Cardiac septum (tissue), 1 donor: Measurements from ENCODE around the gene KIRREL3. TPM values are rescaled to one million over a fixed set of nuclear protein-coding genes. Genes with fewer than 3 reads are reported as not detected.

ENCODE experiments used
- DNase-seq: peaks from one replicate; pipeline ENCODE4 v3.0.0-alpha.2; 2020; ENCODE audit warnings: low spot score
- intact Hi-C: fragments of 100-400 bp; cut with DNase I; formaldehyde crosslinking; loops from one replicate; pipeline ENCODE4 v1.14.0; 2022
- total RNA-seq: library from RNA; stranded (reverse); fragmentation: NEBNext Ultra II Directional; extraction: Animal tissue kit (Norgen Biotek cat#: 25700); gene quantifications from one replicate; pipeline ENCODE4 v1.2.1, GENCODE V29; 2021
- donor health status: DM: no; HTN: no; CAD: no.

The KIRREL3 gene
- total RNA-seq, 1 donor from 2014 or later: 0.30 TPM

GRCh38 chr11:126518972-126519690, 481.4 kb downstream of the KIRREL3 start:
- no peak for DNase-seq

GRCh38 chr11:126518071-126518971, 482.2 kb downstream of the KIRREL3 start:
- intact Hi-C loops: no loop called here
- no peak for DNase-seq

More at GRCh38 chr11:126518972-126519690, 481.4 kb downstream of the KIRREL3 start:
- intact Hi-C loops: no loop called here

DNA sequence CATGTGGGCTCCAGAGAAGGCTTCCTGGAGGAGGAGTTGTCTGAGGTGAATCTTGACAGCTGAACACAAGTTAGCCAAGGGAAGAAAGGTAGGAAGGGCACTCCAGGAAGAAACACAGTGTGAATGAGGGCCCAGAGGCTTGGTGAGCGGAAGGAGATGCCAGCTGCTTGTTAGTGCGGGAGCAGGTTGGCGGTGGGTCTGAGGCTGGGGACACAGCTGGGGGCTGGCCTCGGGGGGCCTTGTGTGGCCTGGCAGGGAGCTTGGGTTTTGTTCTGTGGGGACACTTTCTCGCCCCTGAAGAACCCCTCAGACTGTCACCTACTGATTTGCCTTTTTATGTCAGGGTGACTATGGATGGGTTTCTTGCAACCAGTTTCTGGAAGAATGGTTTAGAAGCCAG, 485.1 kb downstream of the KIRREL3 start:
- intact Hi-C loops: no loop called here
- no peak for DNase-seq

DNA sequence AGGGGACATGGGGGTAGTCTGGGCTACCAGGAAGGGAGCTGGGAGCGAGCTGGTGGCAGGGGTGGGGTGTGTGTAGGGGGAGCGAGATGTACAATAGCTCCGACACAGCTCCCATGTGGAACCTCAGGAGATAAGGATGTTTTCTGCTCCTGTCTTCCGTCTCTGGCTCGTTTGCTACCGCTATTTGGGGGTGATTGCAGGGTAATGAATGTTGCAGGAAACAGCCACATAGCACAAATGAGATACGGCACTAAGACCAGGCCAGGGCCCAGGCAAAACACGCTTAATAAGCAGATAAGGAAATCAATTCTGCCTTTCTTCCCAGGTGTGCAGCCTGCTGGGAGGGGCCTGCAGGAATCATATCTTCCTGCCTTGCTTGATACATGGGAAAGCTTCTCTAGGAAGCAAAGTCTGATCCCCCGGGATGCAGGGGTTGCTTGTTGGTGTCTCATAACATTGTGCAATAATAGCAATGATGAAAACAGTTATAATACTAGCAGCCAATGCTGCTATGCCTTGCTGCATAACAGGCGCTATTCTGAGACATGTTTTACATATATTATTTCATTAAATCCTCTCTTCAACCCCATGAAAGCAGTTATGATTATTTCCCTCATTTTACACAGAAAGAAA, 486.4 kb downstream of the KIRREL3 start:
- DNase-seq: no peak
- intact Hi-C loops: no loop called here

DNA sequence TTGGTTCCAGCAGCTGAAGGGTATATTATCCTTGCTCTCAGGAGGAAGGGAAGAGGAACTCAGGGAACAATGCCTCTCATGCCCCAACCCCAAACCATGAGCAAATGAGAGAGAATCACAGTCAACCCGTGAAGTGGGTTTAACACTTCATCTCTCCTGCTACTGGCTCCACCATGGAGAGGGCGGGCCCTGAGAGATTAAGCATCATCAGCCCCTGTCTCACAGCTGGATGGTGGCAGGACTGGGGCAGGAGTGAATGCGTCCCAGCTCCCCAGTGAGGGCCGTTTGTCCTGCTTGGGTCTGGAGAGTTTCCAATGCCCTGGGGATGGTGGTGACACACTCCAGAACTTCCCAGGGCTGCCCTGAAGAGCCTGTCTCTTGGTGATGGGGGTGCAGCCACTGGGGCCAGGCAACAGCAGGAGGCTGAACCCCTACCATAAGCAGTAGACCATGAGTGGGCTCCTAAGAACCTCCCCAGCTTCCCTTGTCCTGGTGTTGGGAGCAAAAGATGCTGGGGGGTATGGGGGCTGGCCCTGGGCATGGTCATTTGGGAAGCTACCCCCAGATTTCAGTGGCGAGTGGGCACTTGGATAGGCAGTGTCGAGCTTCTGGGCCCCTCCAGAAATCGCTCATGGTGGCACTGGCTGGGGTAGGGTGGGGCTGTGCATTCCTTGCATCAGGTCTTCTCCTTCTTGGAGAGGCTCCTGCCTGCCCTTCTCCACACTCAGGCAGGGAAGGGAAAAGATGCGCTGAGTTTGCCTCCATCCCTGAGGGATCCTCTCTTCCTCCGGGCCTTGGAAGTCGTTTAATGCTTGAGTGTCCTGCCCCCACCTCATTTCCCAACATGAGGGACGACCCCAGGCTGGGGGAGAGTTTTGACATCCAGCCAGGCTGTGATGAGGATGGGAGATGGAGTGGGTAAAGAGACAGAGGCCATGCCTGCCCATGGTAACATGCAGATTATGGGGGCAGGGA, 487.5 kb downstream of the KIRREL3 start:
- DNase-seq: no peak
- intact Hi-C loops: no loop called here

- DNase-seq: peak; percentile 38
- intact Hi-C loops: no loop called here
These were observed 488.3 kb downstream of the KIRREL3 start for GRCh38 chr11:126512251-126512650.

GRCh38 chr11:126511475-126512115, 489.0 kb downstream of the KIRREL3 start:
- DNase-seq: peak; percentile 56
- intact Hi-C loops: no loop called here

GRCh38 chr11:126510621-126511370, 489.8 kb downstream of the KIRREL3 start:
- peak; percentile 46 for DNase-seq
- intact Hi-C loops: no loop called here

GRCh38 chr11:126507646-126508045, 492.9 kb downstream of the KIRREL3 start:
- peak; percentile 69 for DNase-seq
- intact Hi-C loops: no loop called here

DNA sequence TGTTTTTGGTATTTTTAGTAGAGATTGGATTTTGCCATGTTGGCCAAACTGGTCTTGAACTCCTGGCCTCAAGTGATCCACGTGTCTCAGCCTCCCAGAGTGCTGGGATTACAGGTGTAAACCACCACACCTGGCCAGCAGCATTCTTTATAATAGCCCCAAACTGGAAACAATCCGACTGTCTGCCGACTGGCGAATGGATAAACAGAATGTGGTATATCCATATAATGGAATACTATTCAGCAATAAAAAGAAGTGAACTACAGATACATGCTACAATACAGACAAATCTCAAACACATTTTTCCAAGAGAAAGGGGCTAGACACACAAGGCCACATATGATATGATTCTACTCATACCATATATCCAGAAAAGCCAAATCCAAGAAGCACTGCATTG, 493.8 kb downstream of the KIRREL3 start:
- intact Hi-C loops: no loop called here

GRCh38 chr11:126502982-126503381, 497.6 kb downstream of the KIRREL3 start:
- intact Hi-C loops: no loop called here
- peak; percentile 0 for DNase-seq

More for the DNA sequence above, 493.8 kb downstream of the KIRREL3 start:
- DNase-seq: peak; percentile 5

DNA sequence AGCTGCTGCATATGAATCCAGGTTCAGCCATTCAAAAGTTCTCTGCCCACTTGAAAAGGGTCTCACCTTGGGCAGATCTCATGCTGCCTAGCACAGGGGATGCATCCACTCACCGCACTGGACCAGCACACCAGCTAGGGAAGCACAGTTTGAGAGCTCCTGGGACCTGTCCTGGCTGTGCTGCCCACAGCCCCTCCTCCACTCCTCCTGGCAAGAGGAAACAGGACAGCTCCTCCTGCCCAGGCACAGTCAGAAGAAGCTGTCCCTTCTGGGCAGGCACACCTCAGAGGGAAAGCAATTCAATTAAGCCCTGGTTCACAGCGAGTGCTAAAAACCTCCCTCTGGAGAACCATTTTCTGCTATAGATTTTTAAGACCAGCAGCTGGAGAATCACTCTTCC, 498.4 kb downstream of the KIRREL3 start:
- peak; percentile 56 for DNase-seq
- intact Hi-C loops: no loop called here

DNA sequence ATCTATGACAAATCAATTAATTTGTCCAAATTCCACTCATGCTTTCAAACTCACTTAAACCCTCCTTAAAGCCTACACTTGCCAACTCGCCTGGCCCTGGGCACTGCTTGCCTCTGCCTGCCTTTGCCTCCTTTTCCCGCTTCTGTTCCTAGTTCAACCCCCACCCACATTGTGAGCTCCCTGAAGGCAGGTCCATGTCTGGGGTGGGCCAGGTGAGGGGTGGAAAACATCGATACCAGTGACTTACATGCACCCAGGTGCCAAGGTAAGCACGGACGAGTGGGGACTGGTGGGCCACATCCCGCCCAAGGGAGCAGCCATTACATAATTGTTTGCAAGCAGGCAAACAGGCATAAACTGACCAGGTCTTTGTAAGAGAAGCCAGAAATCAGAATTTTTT, 498.9 kb downstream of the KIRREL3 start:
- peak; percentile 54 for DNase-seq
- intact Hi-C loops: no loop called here

- intact Hi-C loops: no loop called here
These were observed 499.6 kb downstream of the KIRREL3 start for GRCh38 chr11:126500981-126501380.

GRCh38 chr11:126499131-126499752, 501.3 kb downstream of the KIRREL3 start:
- intact Hi-C loops: no loop called here
- DNase-seq: peak; percentile 69

More at GRCh38 chr11:126500981-126501380, 499.6 kb downstream of the KIRREL3 start:
- peak; percentile 56 for DNase-seq

GRCh38 chr11:126498281-126498680, 502.3 kb downstream of the KIRREL3 start:
- intact Hi-C loops: no loop called here
- no peak for DNase-seq

DNA sequence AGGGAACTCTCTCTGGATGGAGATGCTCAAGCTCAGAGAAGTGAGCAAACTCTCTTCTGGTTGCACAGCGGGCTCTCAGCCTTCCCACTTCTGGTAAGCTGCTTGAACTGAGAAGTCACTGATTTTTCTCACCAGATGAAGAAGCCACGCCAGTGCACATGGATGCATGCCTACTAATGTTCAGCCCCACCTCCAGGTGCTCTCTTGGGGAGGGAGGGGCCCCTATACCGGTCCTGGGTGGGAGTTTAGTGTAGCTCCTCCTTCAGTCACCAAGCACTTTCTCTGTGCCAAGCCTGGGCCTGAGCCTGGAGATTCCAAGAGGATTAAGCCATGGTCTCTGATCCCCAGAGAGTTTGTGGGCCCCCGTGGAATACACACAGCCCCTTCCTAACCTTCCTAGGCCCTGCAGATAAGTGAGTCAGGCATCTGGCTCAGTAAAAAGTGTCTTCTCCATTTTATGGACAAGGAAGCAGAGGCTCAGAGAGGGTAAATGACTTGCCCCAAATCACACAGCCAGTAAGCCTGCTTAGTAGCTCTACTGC, 502.9 kb downstream of the KIRREL3 start:
- intact Hi-C loops: no loop called here
- no peak for DNase-seq
